ENCODE measurements around the gene PPP1R2.

PPP1R2 gene

DNA sequence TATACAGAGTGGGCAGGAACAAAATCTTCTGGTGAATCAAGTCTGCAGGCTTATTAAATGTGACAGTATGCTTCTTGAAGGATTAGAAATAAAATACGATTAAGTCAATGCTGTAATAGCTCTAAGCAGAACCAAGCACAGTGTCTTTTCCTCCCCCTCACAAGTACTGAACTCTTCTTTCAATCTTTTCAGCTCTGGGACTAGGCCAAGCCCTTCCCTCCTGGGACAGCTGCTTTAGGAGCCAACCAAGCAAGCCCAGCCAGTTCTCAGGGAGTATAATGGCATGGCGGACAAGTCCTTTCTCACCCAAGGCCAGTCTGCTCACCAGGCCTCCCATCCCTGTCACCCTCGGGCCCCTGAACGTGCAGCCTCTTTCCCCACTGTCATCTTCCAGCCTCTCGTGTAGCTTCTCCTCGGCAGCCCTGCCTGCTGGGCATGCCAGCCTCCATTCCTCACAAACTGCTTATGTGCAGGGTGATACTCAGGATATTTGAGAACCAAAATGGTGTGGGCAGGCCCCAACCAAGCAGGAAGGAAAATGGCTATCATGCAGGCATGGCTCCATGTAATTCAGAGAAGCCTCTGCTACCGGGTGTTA is 8.4 kb upstream of the PPP1R2 start:
- Histone ChIP-seq H3K79me2 (ENCODE audit: insufficient read depth, low read length) (no peaks in the 10 kb centered on the region), H3K27ac (ENCODE audit: low read length) (0 out of 2 replicates have a peak overlapping the region, but pooled peaks have one; percentile 30), H3K27me3 (ENCODE audit: insufficient read depth, low read length, poor library complexity) (no peaks in the 10 kb centered on the region), H4K20me1 (ENCODE audit: insufficient read depth, low read length) (no peaks in the 10 kb centered on the region), H2AFZ (ENCODE audit: low read depth, low read length) (no peak overlapping the region), H3K9me3 (ENCODE audit: insufficient read depth, low read length, severe bottlenecking) (no peaks in the 10 kb centered on the region), H3K36me3 (ENCODE audit: insufficient read depth, low read length) (no peaks in the 10 kb centered on the region), H3K4me1 (ENCODE audit: insufficient read depth, low read length) (peaks cover 28% of the 10 kb centered on the region), H3K4me2 (ENCODE audit: insufficient read depth, low read length) (no peak overlapping the region), H3K9ac (ENCODE audit: low read depth, low read length) (no peak overlapping the region), H3K4me3 (ENCODE audit: low read depth in 1 of 2, low read length in 2 of 2) (no peak overlapping the region)
- ATAC-seq (ENCODE audit: insufficient read depth, low read depth) (no peak), DNase-seq (no peak)
- TF ChIP-seq EZH2 (IDR thresholded peaks at IDR 0.05; ENCODE audit: borderline replicate concordance, low read depth, low read length, severe bottlenecking), result no peak
- TF ChIP-seq, protein P1, sequence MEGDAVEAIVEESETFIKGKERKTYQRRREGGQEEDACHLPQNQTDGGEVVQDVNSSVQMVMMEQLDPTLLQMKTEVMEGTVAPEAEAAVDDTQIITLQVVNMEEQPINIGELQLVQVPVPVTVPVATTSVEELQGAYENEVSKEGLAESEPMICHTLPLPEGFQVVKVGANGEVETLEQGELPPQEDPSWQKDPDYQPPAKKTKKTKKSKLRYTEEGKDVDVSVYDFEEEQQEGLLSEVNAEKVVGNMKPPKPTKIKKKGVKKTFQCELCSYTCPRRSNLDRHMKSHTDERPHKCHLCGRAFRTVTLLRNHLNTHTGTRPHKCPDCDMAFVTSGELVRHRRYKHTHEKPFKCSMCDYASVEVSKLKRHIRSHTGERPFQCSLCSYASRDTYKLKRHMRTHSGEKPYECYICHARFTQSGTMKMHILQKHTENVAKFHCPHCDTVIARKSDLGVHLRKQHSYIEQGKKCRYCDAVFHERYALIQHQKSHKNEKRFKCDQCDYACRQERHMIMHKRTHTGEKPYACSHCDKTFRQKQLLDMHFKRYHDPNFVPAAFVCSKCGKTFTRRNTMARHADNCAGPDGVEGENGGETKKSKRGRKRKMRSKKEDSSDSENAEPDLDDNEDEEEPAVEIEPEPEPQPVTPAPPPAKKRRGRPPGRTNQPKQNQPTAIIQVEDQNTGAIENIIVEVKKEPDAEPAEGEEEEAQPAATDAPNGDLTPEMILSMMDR (IDR thresholded peaks at IDR 0.05; ENCODE audit: borderline replicate concordance, extremely low read depth, low read length, poor library complexity, severe bottlenecking), result no peak

DNA sequence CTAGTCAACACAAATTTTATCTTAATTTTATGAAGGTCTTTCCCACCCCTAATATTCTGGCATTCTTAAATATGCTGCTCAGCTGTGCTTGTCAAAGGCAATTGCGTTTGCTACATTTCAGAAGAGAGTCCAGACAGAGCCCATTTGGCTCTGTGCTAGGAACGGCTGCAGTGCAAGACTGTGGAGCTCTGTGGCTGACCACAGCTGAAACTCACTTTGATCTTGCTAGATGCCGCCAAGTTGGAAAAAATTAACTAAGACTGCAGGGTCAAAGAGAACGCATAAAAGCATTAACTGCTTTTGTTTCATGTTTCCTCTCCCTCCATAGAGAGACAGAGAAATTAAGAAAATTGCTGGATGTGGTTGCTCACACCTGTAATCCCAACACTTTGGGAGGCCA is 7.6 kb upstream of the PPP1R2 start:
- H3K79me2 ChIP-seq (ENCODE audit: insufficient read depth, low read length), result no peaks in the 10 kb centered on the region
- H4K20me1 ChIP-seq (ENCODE audit: insufficient read depth, low read length), result no peaks in the 10 kb centered on the region
- peaks cover 36% of the 10 kb centered on the region for H3K4me1 ChIP-seq (ENCODE audit: insufficient read depth, low read length)
- no peak; the same call in 2 of the 3 replicates for ATAC-seq (ENCODE audit: insufficient read depth, low read depth)
- H3K4me3 ChIP-seq (ENCODE audit: low read depth in 1 of 2, low read length in 2 of 2), result peak overlapping the region in 1 of 2 experiments; percentile 39; a peak in 2 of 4 replicates
- H3K27me3 ChIP-seq (ENCODE audit: insufficient read depth, low read length, poor library complexity), result no peaks in the 10 kb centered on the region
- H3K4me2 ChIP-seq (ENCODE audit: insufficient read depth, low read length), result peak overlapping the region; percentile 66
- TF ChIP-seq, protein P1 (IDR thresholded peaks at IDR 0.05; ENCODE audit: borderline replicate concordance, extremely low read depth, low read length, poor library complexity, severe bottlenecking), result no peak
- TF ChIP-seq EZH2 (IDR thresholded peaks at IDR 0.05; ENCODE audit: borderline replicate concordance, low read depth, low read length, severe bottlenecking), result no peak
- peak overlapping the region; percentile 63 for H3K27ac ChIP-seq (ENCODE audit: low read length)
- H2AFZ ChIP-seq (ENCODE audit: low read depth, low read length), result peak overlapping the region; percentile 69
- peak overlapping the region; percentile 40 for H3K9ac ChIP-seq (ENCODE audit: low read depth, low read length)
- H3K9me3 ChIP-seq (ENCODE audit: insufficient read depth, low read length, severe bottlenecking), result no peaks in the 10 kb centered on the region
- H3K36me3 ChIP-seq (ENCODE audit: insufficient read depth, low read length), result no peaks in the 10 kb centered on the region
- DNase-seq, result peak; percentile 23

DNA sequence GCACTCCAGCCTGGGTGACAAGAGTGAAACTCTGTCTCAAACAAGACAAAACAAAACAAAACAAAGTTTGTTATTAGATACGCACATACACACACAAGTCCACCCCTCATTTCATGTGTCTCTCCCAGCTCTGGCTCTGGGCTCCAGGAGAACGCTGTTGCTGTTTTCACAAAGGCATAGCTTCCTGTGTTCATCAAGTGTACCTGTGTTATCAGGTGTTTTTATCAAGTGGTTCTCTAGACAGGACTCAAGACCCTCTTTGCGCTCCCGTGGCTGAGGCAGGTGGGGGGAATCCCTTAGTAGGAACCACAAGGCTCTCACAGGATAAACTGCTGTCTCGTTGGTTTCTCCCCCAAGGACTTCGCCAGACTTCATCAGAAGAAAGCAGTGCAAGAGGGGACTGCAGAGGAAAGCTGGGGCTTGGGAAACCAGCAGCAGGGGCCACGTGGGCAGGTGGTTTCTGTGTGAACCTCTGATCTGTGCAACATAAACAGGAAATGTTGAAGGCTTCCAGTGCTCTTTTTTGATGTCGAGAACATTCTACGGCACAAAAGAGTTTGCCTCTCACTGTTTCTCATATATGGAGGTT is 6.9 kb upstream of the PPP1R2 start:
- peak overlapping the region; percentile 40; the same call in 1 of the 2 replicates for H3K9ac ChIP-seq (ENCODE audit: low read depth, low read length)
- peak overlapping the region; percentile 53 for H2AFZ ChIP-seq (ENCODE audit: low read depth, low read length)
- peaks cover 43% of the 10 kb centered on the region for H3K4me1 ChIP-seq (ENCODE audit: insufficient read depth, low read length)
- no peaks in the 10 kb centered on the region for H3K9me3 ChIP-seq (ENCODE audit: insufficient read depth, low read length, severe bottlenecking)
- TF ChIP-seq, protein P1 (IDR thresholded peaks at IDR 0.05; ENCODE audit: borderline replicate concordance, extremely low read depth, low read length, poor library complexity, severe bottlenecking), result no peak
- TF ChIP-seq EZH2 (IDR thresholded peaks at IDR 0.05; ENCODE audit: borderline replicate concordance, low read depth, low read length, severe bottlenecking), result no peak
- H3K79me2 ChIP-seq (ENCODE audit: insufficient read depth, low read length), result no peaks in the 10 kb centered on the region
- no peaks in the 10 kb centered on the region for H4K20me1 ChIP-seq (ENCODE audit: insufficient read depth, low read length)
- H3K27me3 ChIP-seq (ENCODE audit: insufficient read depth, low read length, poor library complexity), result no peaks in the 10 kb centered on the region
- DNase-seq (peak; percentile 87), ATAC-seq (ENCODE audit: insufficient read depth, low read depth) (peak; percentile 95)
- H3K36me3 ChIP-seq (ENCODE audit: insufficient read depth, low read length), result no peaks in the 10 kb centered on the region
- peak overlapping the region in 1 of 2 experiments; percentile 1; a peak in 1 of 4 replicates for H3K4me3 ChIP-seq (ENCODE audit: low read depth in 1 of 2, low read length in 2 of 2)
- peak overlapping the region; percentile 63 for H3K27ac ChIP-seq (ENCODE audit: low read length)
- H3K4me2 ChIP-seq (ENCODE audit: insufficient read depth, low read length), result peak overlapping the region; percentile 66

Data from DND-41 (cell line).